PC-9 (cell line): ENCODE data around the gene CCDC3.

ENCODE experiments used
- EZH2 ChIP-seq: fragments of 200-600 bp; sonication (generic); IDR thresholded peaks from 2 replicates; pipeline ENCODE4 v1.8.0; 2017; ENCODE audit warnings: antibody characterized with exemption, low read depth
- TF ChIP-seq, protein P1 (sequence below): fragments of 200-600 bp; sonication (generic); conservative IDR thresholded peaks from 2 replicates; pipeline ENCODE4 v1.6.1; 2017; ENCODE audit warnings: mixed run types, antibody characterized with exemption, mild to moderate bottlenecking, moderate library complexity

- TF ChIP-seq, protein P1, sequence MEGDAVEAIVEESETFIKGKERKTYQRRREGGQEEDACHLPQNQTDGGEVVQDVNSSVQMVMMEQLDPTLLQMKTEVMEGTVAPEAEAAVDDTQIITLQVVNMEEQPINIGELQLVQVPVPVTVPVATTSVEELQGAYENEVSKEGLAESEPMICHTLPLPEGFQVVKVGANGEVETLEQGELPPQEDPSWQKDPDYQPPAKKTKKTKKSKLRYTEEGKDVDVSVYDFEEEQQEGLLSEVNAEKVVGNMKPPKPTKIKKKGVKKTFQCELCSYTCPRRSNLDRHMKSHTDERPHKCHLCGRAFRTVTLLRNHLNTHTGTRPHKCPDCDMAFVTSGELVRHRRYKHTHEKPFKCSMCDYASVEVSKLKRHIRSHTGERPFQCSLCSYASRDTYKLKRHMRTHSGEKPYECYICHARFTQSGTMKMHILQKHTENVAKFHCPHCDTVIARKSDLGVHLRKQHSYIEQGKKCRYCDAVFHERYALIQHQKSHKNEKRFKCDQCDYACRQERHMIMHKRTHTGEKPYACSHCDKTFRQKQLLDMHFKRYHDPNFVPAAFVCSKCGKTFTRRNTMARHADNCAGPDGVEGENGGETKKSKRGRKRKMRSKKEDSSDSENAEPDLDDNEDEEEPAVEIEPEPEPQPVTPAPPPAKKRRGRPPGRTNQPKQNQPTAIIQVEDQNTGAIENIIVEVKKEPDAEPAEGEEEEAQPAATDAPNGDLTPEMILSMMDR: no peak
- TF ChIP-seq EZH2: no peak
These were observed 22.2 kb upstream of the CCDC3 start for GRCh38 chr10:13023754-13024153.
